Tongue (tissue), 2 donors: ENCODE data around the gene LIPC. TPM values are rescaled to one million over a fixed set of nuclear protein-coding genes. Genes with fewer than 3 reads are reported as not detected.

Source experiments
- DNase-seq: peaks from one replicate; pipeline ENCODE4 v3.0.0-alpha.2; 2015
- total RNA-seq: library from RNA; depleted of rRNA; stranded (reverse); fragments of >200 nt; gene quantifications from one replicate; pipeline ENCODE4 v1.2.3, GENCODE V29; 2014

Gene LIPC
- total RNA-seq, 1 donor from 2014 or later, result 1.0 TPM

GRCh38 chr15:58407236-58407775 is 24.5 kb upstream of the LIPC start:
- DNase-seq, result no peak

DNA sequence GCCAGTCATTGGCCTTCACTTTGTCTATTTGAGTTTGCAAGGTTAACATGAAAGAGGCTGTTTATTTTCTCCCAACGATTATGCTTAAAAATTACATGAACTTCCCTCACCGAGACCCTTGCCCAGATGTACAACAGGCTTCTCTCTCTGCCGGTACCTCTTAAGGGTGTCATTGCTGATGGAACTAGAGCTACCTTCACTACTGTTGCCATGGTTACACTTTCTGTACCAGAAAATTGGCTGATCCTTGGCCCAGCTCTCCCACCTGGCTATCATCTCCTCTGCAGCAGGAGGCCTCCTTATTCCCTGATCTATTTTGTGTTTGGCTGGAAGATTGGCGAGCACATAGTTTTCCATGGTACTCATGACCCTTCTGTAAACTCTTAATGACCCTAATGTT is 24.0 kb upstream of the LIPC start:
- DNase-seq, result no peak

DNA sequence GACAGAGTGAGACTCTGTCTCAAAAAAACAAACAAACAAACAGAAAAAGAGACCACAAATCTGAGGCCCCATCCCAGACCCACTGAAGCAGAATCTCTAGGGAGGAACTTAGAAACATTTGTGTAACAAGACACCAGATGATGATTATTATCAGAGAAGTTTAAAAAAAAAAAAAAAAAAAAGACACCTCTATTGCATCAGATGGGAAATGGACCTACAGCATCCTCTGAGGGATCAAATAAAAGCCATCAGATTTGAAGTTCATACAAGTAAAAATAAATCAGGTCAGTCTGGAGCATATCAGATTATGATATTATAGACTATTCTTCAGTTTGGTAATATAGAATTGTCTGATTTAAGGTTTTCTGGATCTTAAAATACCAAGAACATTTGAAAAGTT is 21.9 kb upstream of the LIPC start:
- DNase-seq, result no peak

DNA sequence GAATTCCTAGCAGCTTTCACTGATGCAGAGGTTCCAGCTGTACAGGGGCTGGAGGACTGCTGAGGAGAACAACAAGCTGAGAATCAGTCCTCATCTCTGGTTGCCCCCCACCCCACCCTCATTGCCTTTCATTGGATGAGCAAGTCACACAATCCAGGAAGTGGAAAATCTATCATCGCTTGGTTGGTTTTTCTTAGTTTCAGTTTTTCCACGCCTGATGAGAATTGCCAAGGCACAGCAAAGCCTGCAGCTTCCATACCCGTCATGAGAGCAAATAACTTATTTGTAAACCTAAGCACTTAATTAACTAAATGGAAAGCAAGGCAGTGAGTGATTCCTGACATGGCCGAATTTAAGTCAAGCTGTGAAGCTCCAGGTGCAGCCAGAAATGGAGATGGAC is 21.4 kb upstream of the LIPC start:
- DNase-seq, result peak; percentile 34

GRCh38 chr15:58413253-58413652 is 18.5 kb upstream of the LIPC start:
- no peak for DNase-seq

- DNase-seq, result no peak
Measured at GRCh38 chr15:58415636-58416035, 16.2 kb upstream of the LIPC start.

GRCh38 chr15:58416963-58417362 is 14.8 kb upstream of the LIPC start:
- DNase-seq, result no peak

DNA sequence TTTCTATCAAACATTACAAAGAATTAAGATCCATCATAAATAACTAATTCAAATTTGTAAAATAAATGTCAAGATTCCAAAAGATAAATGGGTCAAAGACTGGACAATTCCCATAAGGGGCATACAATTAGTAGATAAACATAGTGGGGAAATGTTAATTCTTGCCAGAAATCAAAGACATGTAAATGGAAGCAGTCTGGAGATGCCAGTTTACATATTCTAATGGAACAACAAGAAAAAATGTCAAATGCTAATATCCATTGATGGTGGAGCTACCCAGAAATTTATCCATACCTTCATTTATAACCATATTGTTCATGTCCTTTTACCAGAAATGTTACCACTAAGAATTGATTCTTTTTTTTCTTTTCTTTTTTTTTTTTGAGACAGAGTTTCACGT is 13.7 kb upstream of the LIPC start:
- DNase-seq, result no peak

DNA sequence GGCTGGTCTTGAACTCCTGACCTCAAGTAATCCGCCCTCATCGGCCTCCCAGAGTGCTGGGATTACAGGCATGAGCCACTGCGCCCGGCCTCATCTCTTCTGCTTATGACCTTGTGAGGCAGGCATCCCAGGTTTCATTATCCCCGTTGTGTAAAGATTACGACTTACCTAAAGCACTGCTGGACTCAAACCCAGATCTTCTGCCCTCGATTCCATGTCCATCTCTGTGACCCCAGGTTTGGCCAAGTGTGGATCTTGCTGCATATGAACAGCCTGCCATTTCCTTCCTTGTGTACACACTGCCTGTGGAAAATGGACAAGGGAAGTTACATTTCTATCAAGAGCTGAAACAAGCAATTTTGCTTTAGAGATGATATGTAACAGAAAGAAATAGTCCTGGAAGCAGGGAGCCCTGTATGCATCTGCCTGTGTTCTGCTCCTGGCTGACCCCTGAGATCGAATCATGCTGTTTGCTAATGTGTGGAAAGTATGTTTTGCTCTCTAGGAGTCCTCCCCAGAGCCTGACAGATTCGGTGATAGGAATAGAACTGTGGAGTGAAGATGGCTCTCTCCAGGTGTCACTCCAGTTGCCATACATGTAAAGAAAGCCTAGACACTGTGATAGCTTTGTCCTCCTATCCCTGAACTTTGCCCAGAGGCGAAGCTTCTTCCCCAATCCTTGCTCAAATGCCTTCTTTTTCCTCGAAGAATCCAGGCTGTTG is 11.8 kb upstream of the LIPC start:
- no peak for DNase-seq

DNA sequence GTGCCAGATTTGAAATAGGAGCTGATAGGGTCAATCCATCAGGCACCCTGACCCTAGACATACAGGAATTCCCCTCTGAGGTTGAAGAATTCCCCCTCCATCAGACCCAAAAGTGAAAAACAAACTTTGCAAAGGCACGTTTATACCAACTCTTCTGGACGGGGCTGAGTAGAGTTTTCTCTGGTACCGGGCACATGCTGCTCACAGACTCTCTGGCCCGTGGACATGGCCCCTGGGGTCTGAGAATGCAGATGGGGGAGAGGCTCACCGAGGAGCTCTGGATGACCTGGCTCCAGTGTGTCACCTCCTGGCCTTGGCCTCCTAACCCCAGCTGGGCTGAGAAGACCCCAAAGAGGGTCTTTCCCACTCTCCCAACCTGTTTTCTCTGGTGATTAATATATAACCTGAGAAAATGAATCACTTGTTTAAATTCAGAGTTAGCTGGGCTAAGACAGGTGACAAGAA is 11.2 kb upstream of the LIPC start:
- DNase-seq, result no peak

- DNase-seq, result no peak
Measured at GRCh38 chr15:58423205-58423604, 8.6 kb upstream of the LIPC start.

DNA sequence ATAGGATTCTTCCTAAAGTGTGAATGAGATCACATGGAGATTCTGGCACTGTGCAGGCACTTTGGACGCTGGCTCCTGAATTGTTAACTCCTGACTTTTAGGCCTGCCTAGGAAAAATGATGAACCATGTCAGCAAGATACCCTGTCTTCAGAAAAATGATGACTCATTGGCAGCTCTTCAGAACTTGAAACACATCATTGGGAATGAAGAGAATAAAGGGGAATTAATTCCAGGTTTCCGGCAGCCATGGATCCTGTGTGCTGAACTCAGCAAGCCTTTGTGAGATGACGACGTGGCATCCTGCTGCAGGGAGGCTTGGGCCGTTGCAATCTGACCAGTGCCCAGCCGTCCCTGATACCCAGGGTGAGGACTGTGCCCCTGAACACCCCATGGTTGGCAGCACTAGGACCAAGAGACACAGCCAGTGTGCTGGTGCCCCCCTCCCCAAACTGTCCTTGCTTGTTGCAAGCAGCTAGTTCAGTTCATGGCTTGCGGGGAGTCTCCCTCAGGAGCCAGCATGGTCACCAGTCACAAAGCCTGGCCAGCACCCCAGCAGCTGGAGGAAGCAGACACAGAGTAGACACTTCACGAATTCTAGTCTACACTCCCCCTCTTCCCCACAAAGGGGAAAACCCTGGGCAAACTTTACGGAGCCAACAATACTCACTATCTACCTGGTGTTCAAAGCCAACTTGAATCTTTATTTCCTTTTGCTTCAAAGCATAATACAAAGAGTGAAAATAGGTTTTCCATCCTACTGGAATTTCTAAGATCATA is 7.8 kb upstream of the LIPC start:
- DNase-seq, result no peak

GRCh38 chr15:58424722-58425121 is 7.1 kb upstream of the LIPC start:
- DNase-seq, result no peak

DNA sequence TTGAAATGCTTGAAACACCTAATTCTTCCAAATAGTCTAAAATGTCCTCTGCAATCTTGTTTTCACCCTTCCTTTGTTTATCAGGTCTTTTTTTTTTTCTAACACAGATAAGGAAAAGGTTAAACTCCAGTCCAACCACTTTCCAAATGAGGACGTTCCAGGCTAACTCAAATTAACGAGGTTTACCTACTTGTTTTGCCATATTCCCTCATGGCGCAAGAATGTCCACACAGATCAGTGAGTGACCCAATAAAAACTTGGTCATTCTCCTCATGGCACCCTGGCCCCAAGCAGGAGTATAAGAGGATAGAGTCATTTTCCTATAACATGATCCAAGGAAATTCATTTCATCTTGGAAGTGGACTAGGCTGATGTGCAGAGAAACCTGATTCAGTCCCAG is 6.6 kb upstream of the LIPC start:
- DNase-seq, result no peak

DNA sequence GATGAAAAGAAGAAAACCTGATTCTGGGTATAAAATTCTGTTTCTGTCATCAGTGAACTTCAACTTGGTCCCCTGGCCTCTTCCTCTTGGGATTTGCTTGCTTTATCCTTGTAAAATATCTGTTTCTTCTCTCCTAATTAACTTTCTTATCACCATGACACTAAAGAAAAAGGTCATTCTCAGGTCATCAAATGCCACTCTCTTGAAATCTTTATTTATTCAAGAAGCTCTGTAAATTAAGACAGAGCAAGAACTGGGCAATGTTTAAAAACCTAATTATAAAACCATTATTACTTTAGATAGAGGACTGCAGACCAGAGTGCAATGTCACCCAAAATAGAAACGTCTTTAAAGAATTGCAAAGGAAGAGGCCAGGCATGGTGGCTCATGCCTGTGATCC is 6.0 kb upstream of the LIPC start:
- no peak for DNase-seq

DNA sequence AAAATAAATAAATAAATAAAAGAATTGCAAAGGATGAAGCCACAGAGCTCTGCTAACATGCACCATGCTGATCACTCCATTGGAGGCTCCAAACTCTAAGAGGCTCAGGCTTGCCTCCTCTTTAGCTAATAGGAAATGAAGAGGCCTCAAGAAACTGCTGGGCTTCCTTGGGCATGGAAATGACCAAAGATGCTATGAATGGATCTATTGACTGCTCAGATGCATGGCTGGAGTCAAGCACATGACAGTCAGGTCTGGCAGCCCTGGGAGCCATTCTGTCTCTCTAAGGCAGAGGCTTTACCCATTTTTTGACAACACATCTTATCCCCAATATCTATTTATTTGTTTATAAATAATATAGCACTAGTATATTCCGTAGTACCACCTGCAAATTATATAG is 5.3 kb upstream of the LIPC start:
- DNase-seq, result no peak

GRCh38 chr15:58427987-58428386 is 3.8 kb upstream of the LIPC start:
- no peak for DNase-seq

- DNase-seq, result no peak
Measured at GRCh38 chr15:58430224-58430787, 1.5 kb upstream of the LIPC start.

DNA sequence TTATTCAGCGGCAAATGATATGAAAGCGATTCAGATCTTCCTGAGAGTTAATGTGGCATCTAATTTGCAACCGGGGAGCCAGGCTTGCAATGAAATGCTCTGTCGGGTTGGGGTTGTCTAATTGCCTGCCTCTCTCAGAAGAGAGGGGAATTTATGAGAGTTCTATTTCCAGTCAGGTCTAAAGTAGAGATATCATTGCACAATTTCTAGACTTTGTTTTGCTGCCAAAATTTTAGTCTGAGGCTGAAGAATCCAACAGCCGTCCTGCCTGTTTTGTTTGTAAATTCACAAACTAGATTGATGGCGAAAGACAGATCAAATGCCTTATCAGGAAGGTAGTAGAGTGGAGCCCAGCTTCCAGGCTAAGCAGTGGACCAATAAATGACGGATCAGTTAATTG is 610 bp downstream of the LIPC start:
- DNase-seq, result no peak

DNA sequence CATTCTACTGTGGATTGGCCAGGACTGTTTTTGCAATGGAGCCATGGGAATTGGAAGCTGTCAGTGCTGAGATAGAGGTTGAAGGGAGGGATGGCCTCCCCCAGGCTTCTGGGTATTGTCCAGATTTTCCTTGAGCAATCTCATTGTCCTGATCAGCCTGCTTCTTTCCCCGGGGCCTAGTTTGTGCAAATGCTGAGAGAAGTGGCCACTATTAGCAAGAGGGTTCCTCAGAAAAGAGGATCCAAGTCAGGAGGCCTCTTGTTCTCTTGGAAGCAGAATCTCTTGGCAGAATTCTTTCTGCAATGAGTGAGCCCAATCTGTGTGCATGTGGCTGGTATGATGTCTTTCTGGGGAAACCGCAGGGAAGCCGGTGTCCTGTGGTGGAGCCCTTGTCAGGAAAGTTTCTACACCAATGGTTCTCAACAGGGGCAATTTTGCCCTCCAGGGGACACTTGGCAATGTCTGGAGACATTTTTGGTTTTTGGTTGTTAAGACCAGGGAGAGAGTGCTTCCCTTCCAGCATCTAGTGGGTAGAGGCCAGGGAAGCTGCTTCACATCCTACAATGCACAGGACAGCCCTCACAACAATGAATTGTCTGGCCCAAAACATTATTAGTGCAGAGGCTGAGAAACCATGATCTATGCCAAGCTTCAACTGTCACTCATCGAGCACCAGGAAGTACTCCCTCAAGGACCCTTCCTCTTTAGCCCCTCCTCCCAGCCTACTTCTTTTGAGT is 2.0 kb downstream of the LIPC start:
- DNase-seq, result no peak

DNA sequence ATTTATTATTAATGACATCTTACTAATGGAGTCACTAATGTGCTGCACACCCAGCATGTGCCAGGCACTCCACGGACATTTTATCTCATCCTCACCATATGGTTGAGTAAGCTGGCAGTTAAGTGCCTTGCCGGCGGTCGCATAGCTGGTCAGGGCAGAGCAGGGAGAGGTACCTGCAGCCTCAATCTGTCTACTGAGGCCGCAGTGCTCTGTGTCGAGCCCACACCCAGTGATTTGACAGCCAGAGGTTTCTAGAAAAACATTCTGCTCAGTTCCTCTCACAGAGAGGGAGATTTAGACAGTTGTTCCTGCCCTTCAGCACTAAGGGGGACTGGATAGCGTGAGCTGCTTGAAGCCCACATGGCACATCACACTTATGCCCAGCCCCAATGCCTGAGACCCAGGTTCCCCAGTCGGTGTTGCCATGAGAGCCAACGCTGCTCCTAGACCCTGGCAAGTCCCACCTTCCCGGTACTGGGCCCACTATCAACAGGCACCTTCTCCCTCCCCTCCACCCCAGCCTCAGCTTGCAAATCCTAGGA is 2.6 kb downstream of the LIPC start:
- peak; percentile 47 for DNase-seq

DNA sequence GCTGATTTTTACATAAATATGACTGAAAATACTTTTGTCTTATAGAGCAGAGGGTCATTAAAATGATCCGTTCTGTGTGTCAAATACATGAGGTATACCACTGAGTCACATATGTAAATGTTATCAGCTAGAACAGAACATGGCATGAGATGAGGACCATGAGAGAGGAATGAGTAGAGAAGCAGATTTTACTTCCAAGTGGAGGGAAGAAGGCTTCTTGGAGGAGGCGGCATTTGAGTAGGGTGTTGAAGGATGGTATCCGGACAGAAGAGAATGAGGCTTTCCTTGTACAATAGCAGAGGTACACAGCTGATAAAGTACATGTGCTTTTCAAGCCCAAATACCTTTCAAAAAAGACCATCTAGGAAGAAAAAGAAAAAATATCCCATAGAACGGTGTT is 4.8 kb downstream of the LIPC start:
- DNase-seq, result no peak
